Activated CD4-positive, alpha-beta T cell treated with anti-CD3 and anti-CD28 coated beads, Interleukin-10, Interleukin-2, amounts not matched to agents 100 ng/mL and 50 ng/mL, durations not matched to agents 16 hours and 8 hours (primary cell): ENCODE data around the gene DCAF15.

Experiments used
- DNase-seq: peaks from one replicate; pipeline ENCODE4 v3.0.0-alpha.2; 2020

The DCAF15 gene

DNA sequence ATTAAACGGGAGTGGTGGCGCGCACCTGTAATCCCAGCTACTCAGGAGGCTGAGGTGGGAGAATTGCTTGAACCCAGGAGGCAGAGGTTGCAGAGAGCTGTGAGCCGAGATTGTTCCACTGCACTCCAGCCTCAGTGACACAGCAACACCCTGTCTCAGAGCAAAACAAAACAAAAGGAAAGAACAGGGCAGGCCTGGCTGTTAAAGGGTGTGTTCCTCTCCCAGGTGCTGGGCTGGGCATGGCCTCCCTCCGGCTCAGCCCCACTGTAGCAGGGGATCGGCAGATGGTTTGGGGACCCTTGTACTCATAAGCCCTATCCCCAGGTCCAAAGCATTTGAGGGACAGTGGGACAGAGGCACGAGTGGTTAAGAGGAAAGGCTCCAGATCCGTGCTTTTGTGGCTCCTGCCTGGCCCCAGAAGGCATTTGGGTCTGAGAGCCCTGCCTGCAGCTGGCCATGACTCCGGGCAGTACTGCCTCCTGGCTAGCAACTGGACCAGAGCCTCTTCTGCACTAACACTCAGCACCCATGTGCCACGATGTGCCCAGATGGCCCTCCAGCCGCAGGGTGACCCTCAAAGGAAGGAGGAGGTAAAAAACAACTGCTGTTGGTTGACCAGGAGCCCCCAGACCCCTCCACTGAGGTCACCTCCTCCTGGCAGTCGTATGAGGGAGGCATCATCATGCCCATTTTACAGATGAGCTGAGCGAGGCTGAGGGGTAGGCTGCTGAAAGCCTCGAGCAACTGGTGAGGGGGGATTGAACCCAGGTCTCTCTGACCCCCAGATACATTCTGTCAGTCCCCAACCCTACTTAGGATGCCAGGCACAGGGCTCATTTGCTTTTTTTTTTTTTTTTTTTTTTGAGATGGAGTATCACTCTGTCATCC is 43.8 kb downstream of the DCAF15 start:
- no peak for DNase-seq

DNA sequence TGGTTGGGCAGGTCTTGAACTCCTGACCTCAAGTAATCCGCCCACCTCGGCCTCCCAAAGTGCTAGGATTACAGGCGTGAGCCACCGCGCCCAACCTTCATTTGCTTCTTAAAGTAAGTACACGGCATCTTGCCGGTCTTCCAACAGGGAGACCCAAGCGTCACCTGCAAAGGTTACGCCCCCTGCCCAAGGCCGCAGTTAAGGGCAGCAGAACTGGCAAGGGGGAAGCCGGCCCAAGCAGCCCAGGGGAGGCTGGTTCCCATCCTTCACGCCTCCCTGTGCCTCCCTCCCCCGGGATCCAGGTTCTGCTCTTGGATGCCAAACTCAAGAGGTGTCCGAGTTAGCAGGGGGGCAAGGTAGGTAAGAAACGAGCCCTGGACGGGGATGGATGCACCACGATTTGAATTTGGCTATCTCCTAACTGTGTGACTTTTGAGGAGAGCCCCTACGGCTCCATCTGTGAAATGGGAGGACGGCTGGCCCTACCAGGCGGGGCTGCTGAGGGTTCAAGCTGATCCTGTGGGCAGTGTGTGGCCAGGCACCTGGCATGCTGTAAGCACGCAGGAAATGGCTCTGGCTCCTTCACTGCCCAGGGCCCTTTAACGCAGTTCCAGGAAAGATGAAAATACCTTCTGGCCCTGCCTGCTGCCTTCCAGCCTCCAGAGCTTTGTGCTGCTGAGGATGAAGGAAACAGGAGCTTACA is 44.8 kb downstream of the DCAF15 start:
- no peak for DNase-seq

DNA sequence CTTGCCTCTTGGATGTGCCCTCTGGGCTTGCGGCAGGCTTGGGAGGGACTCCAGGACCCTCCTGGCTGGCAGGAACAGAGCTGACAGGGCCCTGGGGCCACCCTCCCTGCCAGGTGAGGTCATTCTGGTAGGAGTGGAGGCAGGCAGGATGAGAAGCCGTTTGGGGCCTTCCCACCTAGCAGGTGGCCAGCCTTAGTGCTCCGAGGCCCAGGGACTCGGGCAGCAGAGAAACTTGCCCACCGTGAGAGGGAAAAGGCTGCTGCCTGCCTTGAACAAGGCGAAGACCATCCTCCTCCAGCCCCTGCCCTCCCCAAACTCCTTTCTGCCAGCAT is 45.3 kb downstream of the DCAF15 start:
- DNase-seq, result no peak

DNA sequence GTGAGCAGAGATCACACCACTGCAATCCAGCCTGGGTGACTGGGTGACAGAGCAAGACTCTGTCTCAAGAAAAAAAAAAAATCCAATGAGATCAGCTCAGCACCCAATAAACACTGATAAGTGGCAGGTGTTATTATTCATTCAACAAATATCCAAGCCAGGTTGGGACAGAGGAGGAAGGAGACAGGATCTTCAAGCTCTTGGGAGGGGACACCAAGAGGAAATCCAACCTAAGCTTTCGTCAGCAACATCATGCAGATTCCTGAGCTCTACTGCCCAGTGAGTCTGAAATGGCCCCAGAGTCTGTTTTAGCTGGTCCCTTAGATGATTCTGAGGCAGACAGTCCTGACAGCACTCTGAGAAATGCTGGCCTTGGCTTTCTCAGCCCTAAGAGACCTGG is 46.1 kb downstream of the DCAF15 start:
- no peak for DNase-seq

DNA sequence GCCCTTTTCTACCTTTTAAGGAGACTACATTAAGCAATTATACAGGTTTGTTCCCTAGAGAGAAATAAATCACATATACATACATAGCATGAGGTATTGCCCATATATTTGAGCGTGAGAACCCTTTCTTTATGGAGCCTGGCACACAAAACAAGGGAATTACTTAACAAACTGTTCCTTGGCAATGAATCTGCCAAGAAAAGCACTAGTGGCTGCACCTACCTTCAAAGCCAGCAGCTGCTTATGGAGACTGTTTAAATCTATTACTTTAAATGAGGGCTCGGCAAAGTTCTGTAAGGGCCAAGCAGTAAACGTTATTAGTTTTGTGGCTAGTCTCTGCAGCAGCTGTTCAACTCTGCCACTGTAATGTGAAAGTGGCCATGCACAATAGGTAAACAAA is 46.8 kb downstream of the DCAF15 start:
- DNase-seq, result no peak

DNA sequence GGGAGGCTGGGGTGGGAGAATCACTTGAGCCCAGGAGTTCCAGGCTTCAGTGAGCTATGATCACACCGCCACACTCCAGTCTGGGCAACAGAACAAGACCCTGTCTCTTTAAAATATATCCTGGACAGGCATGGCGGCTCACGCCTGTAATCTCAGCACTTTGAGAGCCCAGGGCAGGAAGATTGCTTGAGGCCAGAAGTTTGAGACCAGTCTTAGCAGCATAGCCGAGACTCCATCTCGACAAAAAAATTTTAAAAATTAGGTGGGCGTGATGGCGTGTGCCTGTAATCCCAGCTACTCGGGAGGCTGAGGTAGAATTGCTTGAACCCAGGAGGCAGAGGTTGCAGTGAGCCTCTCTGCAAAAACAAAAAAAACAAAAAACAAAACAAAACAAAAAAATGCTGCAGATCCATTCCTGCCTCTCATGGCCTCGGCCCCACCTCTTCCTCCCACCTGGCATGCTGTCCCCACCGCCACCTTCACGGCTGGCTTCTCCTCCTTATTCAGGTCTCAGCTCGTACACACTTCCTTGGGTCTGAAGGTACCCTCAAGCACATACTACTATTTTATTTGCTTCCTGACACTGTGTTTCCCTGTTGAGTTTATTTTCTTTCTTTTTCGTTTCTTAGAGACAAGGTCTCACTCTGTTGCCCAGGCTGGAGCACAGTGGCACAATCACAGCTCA is 48.5 kb downstream of the DCAF15 start:
- DNase-seq, result no peak

DNA sequence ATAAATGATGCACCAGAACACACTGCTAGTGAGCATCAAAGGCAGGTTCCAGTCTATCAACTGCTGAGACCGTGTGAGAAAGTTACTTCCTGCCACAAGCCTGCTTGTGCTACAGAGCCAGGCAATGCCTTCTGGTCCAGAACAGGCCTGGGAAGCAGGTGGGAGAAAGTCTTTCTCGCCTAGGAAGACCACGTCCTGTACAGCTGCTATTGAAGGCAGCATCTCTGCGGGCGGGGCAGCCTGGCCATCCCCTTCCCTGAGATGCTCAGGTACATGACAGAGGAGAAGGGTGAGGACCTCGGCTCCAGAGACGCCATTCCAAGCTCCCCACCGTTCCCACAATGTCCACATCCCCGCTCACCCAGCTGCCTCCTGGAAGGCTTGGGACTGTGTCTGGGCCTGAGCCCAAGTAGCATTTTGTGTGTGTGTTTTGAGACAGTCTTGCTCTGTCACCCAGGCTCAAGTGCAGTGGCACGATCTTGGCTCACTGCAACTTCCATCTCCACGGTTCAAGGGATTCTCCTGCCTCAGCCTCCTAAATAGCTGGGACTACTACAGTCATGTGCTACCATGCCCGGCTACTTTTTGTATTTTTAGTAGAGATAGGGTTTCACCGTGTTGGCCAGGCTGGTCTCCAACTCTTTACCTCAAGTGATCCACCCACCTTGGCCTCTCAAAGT is 50.4 kb downstream of the DCAF15 start:
- peak; percentile 52 for DNase-seq

DNA sequence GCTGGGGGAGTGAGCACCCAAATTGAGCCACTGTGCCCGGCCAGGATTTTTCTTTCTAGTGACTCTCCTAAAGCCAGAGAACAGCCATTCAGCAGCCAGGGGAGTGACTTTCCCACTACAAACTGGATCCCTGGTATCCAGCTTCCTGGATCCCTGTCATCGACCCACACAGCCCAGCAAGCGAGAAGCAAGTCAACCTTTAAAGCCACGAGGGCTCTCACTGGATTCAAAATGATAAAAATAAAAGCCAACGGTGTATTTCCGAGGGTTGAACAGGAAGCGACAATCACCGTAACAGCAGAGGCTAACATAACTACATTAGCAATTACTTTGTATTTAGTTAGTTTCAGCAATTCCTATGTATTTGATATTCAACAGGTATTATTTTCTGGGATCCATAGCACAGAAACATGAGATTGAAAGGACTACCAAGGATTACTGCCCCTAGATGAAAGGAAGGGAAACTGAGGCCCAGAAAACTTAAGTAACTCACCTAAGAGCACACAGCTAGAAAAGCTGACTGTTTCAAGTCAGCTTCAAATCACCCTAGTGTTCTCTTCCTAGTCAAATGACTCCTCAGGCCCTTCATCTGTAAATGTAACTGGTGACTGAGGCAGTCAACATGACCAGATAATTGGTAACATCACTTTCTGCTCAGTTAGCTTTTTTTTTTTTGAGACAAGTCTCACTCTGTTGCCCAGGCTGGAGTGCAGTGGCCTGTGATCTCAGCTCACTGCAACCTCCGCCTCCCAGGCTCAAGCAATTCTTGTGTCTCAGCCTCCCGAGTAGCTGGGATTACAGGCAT is 51.1 kb downstream of the DCAF15 start:
- DNase-seq, result peak; percentile 48

DNA sequence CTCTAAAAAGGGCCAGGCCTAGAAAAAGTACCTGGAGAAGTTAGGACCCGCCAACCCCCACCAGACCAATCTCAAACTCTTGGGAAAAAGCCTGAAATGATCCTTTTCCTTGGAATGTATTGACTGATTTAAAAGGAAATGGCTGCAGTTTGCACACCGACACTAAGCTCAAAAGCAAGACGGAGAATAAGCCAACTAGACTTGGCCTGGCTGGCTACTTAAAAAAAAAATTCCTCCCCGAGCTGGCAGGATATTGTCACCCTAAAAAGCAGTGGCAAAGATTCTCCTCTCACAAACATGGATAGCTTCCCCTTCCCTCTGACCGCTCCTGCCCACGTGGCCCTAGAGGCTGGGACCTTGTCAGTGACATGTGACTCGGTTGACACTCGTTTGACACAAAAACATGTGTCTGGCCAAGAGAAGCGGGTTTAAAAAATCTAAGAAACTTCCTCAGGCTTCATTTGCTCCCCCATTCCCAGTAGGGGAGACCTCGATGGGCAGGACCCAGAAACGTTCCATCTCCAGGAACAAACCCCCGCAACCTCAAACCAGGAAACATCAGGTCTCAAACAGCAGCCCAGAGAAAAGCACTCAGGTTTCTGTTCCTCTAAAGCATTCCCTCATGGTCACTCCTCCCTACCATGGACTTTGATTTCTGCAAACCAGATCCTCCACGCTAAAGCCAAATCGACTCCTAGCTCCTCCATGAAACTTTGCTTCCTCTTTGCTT is 52.5 kb downstream of the DCAF15 start:
- DNase-seq, result peak; percentile 16

DNA sequence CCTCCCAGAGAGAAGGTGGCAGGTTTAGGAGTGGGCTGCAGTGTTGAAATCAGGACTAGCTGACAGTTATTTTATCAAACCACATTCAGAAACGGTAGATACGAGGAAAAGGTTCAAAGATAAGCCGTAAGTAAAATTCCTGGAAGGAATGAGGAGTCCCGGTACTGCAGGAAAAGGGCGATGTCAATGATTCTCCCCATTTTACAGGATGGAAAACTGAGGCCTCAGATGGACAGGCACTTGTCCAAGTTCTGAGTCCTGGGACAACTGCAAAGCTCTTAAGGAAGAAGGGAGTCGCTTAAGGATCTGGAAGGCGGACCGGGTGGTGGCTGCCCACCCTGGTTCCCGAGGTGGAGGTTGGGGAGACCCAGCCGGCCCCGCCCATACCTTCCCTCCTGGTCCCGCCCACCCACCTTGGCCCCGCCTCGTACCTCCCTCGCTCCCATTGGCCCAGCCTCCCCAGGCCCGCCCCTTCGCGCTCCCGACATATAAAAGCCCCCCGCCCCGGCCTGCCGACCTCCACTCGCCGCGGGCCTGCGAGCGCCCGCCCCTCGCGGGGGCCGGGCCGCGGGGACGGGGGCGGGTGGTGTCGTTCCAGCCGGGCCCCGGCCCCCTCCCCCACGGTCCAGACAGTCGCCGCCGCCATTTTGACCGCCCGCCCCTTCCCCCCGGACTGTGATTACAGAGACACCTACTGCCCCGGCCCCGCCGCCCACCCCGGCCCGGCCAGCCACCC is 53.2 kb downstream of the DCAF15 start:
- DNase-seq, result peak; percentile 96

DNA sequence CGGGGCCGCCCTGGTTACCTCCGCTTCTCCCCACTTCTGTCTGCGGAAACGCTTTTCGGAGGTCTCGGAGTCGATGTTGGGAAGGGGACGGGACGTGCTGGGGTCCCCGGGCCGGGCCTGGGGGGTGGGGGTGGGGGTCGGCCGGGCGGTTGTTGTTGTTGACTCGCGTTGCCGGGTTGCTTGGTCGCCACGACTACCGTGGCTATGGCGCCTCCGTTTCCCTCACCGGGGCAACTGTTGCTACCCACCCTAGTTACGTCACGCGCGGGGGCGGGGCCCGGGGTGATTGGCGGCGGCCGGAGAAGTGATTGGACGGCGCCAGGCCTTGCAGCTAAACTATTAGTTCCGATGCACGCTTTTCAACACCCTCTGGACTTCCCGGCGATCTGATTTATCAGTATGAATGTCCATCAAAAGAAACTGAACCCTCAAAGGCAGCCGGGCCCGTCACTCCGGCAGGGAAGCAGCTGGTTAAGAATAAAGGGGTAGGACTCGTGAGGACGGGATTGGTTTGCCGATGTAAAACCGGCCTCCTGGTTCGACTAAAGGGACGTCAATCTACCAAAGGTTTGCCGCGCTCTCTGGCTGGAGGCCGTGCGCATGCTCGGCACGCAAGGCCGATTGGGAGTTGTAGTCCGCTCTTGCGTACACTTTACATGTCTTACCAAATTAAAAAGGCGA is 53.9 kb downstream of the DCAF15 start, which contains the start of gene RFX1:
Gene RFX1, minus strand, starts transcription at position 236 of the 681 bp plus-strand sequence. CDS start 12,477 bp downstream, outside the sequence.
- DNase-seq, result peak; percentile 99

DNA sequence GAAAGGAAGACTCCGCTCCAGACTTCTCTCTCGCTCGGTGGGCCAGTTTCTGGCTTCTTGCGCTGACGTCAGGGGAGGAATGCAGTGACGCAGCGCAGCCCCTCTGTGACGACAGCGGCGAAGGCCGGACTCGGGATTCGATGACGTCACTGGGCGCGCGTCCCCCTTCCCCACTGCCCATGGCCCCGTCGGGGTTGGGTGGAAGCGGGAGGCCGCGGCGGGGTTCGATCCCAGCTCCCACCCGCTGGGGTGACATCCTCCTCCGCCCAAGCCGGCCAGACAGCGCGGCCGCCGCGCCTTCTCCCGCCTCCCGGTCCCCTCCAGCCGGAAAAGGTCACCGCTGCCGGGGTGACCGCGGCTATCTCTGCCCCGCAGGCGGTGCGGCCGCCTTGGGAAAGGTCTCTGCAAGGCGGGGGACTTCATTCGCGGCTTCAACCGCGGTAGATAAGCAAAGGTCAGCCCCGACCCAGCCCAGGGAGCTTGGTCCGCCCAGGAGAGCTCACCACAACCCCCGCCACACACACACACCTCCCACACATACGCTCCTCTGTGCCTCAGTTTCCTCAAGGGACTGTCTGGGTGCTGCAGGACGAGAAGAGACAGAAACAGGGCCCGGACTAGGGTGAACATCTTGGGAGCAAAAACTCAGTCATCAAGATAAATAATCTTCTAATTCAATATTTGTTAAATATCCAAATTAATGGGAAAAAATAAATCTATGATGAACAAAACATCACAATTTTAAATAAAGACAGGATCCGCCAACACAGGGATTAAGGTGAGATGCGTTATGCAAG is 54.7 kb downstream of the DCAF15 start:
- no peak for DNase-seq
